Lower leg skin (tissue), 3 donors: ENCODE measurements around the gene KCNQ1OT1.

Experiments used
- CTCF ChIP-seq, 3 donors: fragments of 450-650 bp; IDR thresholded peaks; one replicate each; pipeline ENCODE4 v1.5.1; 2016; ENCODE audit warnings: antibody characterized with exemption in 3 of 3, mild to moderate bottlenecking in 3 of 3, moderate library complexity in 2 of 3
- POLR2A ChIP-seq, 2 donors: fragments of 450-650 bp; IDR thresholded peaks; one replicate each; pipeline ENCODE4 v1.6.1; 2016 to 2017; ENCODE audit warnings: antibody characterized with exemption in 2 of 2, mild to moderate bottlenecking in 1 of 2, moderate library complexity in 1 of 2

- TF ChIP-seq CTCF (IDR thresholded peaks at IDR 0.05) (no peak), POLR2A (IDR thresholded peaks at IDR 0.05) (no peak)
Observed at GRCh38 chr11:2585566-2586086, 114.2 kb downstream of the KCNQ1OT1 start.
